ENCODE data around the gene IPP. TPM values are rescaled to one million over a fixed set of nuclear protein-coding genes. Genes with fewer than 3 reads are reported as not detected.

Gene IPP
- total RNA-seq, 1 donor from 2014 or later: 6.7 TPM

DNA sequence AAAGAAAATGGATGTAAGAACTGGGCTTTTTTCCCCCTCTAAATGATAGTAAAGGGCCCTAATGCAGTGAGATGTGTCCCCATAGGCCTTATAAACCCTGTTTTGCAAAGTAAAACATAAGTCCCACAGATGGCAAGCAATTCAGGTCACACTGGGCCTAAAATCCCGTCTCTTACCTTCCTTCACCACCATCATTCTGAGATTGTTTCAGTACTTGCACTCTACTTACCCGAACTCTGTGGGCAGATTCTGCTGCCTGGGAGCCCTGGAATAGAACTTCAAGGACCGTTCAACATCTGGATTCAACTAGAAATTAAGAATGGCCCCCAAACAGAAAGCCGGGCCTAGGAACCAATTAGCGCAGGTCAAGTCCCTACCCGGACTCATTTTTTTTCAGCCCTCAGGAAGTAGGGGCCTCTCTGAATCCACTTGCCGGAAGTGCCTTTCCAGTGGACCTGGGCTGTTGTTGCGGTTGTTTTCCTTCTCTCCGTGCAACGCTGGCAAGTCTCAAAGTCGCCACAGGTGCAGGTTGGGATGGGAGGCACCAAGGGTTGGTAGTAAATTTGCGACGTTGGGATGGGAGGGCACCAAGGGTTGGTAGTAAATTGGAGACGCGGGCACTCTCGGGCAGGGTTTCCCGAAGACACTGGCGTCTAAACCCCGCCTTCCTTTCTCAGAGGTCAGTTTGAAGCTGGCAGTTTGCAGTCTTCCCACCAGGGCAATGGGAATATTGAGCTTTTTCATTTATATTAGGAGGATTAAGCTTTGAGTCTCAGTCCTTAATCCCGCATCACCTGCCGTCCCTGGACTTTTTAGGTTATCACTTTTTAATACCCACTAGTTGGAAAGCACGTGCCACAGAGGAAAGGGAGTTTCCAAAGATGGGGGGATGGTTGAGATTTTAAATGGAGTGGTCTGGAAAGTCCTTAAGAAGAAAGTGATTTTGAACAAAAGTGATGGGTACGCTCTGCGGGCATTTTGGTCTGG lies 62.4 kb downstream of the IPP start, which contains the start of gene TMEM69:
TSS of gene TMEM69 (plus strand) at position 428 of the 987 bp plus-strand sequence. CDS start 2,888 bp downstream, outside the sequence.
- no peaks in the 10 kb centered on the region for H3K36me3 ChIP-seq (ENCODE audit: control insufficient read depth, insufficient read depth, low read length)
- H3K27me3 ChIP-seq (ENCODE audit: control insufficient read depth, insufficient read depth, low read length): no peaks in the 10 kb centered on the region
- H3K4me3 ChIP-seq (ENCODE audit: low read depth, low read length): peak within 1 kb of the TSS; percentile 97
- TF ChIP-seq, protein P1, sequence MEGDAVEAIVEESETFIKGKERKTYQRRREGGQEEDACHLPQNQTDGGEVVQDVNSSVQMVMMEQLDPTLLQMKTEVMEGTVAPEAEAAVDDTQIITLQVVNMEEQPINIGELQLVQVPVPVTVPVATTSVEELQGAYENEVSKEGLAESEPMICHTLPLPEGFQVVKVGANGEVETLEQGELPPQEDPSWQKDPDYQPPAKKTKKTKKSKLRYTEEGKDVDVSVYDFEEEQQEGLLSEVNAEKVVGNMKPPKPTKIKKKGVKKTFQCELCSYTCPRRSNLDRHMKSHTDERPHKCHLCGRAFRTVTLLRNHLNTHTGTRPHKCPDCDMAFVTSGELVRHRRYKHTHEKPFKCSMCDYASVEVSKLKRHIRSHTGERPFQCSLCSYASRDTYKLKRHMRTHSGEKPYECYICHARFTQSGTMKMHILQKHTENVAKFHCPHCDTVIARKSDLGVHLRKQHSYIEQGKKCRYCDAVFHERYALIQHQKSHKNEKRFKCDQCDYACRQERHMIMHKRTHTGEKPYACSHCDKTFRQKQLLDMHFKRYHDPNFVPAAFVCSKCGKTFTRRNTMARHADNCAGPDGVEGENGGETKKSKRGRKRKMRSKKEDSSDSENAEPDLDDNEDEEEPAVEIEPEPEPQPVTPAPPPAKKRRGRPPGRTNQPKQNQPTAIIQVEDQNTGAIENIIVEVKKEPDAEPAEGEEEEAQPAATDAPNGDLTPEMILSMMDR (IDR thresholded peaks at IDR 0.05; ENCODE audit: insufficient read depth, low read length, poor library complexity, severe bottlenecking): no peak
- DNase-seq (ENCODE audit: low read depth): no peak

DNA sequence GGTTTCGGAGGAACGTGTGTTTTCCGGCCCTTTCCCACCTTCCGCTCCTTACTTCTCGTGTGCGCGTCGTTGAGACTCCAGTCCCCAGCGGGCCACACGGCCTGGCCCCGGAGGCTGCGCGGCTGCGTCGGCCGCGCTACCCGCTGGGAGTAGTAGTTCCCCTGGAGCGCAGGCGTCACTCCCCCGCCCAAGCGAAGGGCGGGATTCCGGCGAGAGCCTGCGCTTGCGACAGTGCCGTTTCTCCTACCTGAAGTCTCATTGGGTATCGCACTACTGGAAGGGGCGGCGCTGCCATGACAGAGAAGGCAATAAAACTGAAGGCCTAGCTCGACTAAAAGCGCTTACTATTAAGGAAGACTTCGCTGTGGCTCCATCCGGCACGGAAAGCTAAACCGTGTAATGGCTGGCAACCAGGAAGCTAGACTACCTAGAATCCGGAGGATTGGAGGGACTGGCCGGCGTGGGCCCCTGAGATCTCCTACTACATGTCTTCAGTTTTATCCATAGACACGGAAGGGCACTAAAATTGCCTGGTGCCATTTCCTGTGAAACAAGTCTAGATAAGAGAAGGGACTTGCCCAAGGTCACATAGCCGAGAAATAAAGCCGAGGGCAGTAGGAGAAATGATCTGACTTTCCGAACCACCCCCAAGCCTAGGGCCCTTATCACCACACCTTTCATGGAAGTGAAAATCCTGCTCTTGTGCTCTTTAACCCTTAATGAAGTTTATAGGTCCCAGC lies 63.3 kb downstream of the IPP start:
- TF ChIP-seq, protein P1 (IDR thresholded peaks at IDR 0.05; ENCODE audit: insufficient read depth, low read length, poor library complexity, severe bottlenecking): no peak
- peak; percentile 94 for DNase-seq (ENCODE audit: low read depth)
- no peaks in the 10 kb centered on the region for H3K27me3 ChIP-seq (ENCODE audit: control insufficient read depth, insufficient read depth, low read length)
- no peaks in the 10 kb centered on the region for H3K36me3 ChIP-seq (ENCODE audit: control insufficient read depth, insufficient read depth, low read length)
- H3K4me3 ChIP-seq (ENCODE audit: low read depth, low read length): peak overlapping the region; percentile 97

DNA sequence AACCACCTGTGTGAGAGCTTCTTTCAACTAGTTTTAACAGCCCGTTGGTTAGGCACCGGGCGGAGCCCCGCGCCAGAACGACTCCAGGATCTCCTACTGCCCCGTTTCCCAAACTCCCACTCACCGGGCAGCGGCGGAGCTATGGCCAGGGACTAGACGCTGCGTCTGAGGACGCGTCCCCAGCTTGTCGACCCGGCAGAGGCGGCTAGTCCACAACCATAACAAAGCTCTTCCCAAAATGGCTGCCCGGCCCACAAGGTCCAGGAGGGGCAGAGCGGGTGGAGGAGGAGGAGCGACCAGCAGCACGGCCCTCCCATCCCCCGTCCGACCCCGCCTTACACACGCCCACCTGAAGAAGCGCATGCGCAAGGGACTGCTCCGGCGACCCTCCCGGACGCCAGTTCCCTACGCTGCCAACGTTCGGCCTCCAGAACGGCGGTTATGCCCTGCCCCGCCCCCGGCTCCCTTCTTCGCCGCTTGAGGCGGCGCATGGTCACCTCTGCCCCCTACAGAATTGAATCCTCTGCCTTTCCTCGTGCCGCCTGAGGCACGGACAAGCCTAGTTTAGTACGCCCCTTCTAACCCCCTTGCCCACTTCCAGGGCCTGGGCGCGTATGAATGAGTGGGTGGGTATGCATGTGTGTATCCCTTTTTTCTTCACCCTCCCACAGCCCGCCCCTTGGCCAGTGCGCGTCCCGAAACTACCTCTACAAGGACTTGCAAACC lies 64.0 kb downstream of the IPP start, which contains the start of gene GPBP1L1:
TSS of gene GPBP1L1 (minus strand) at position 246 of the 726 bp plus-strand sequence. CDS start 27,446 bp downstream, outside the sequence.
- peak within 1 kb of the TSS; percentile 97 for H3K4me3 ChIP-seq (ENCODE audit: low read depth, low read length)
- peak; percentile 69 for DNase-seq (ENCODE audit: low read depth)
- no peaks in the 10 kb centered on the region for H3K36me3 ChIP-seq (ENCODE audit: control insufficient read depth, insufficient read depth, low read length)
- no peaks in the 10 kb centered on the region for H3K27me3 ChIP-seq (ENCODE audit: control insufficient read depth, insufficient read depth, low read length)
- TF ChIP-seq, protein P1 (IDR thresholded peaks at IDR 0.05; ENCODE audit: insufficient read depth, low read length, poor library complexity, severe bottlenecking): no peak

DNA sequence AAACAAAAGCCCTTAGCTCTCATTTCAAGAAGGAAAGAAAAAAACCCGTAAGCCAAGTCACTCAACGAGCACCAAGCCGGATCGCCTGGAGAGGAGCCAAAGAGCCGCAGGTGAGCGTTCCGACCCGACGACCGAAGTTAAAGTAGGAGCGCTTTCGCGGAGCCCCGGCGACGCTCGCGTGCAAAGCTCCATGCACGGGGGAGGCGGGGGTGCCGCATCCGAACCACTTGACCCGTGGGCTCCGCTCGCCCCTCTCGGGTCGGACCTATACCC lies 64.5 kb downstream of the IPP start:
- TF ChIP-seq, protein P1 (IDR thresholded peaks at IDR 0.05; ENCODE audit: insufficient read depth, low read length, poor library complexity, severe bottlenecking): no peak
- H3K27me3 ChIP-seq (ENCODE audit: control insufficient read depth, insufficient read depth, low read length): no peaks in the 10 kb centered on the region
- peak overlapping the region; percentile 97 for H3K4me3 ChIP-seq (ENCODE audit: low read depth, low read length)
- no peaks in the 10 kb centered on the region for H3K36me3 ChIP-seq (ENCODE audit: control insufficient read depth, insufficient read depth, low read length)
- DNase-seq (ENCODE audit: low read depth): no peak

DNA sequence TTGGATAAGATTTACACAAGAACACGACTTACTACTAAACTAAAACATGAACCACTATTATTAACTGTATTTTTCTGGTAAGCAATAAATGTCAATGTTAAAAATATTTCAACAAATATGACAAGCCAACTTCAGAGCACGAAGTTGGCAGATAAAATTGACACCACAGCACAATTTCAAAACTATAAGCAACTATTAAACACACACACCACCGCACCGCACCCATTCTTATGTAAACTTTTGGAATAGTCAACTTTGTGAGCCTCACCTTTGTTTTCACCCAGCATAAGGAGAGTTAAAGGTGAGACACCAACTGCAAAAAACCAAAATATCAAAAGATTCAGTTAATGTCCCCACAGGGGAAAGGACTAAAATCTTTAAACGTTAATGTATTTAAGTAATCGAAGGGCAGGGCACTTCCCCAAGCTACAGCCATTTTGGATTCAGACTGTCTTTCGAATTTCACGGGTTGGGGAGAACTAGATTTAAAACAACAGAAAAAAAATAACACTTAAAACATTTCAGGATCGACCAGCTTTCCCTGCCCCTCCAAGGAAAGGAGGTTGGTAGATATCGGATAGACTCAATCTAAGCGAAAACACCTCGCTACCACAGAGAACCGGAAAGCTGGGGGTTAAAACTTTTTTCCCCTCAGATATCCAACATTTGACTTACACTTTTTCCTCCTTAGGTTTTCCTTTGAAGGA lies 65.0 kb downstream of the IPP start:
- Histone ChIP-seq H3K27me3 (ENCODE audit: control insufficient read depth, insufficient read depth, low read length) (no peaks in the 10 kb centered on the region), H3K36me3 (ENCODE audit: control insufficient read depth, insufficient read depth, low read length) (no peaks in the 10 kb centered on the region), H3K4me3 (ENCODE audit: low read depth, low read length) (peak overlapping the region; percentile 97)
- DNase-seq (ENCODE audit: low read depth): no peak
- TF ChIP-seq, protein P1 (IDR thresholded peaks at IDR 0.05; ENCODE audit: insufficient read depth, low read length, poor library complexity, severe bottlenecking): no peak
